GM08714 (cell line): Measurements from ENCODE around the gene FBXO11.

ENCODE experiments used
- H3K4me3 ChIP-seq: fragments of 200-500 bp; sonication (Bioruptor generic); 2 replicates; pipeline ENCODE4 v1.5.1; 2014; ENCODE audit warnings: mild to moderate bottlenecking, low read length, inconsistent platforms
- ZNF274 ChIP-seq: IDR thresholded peaks from 2 replicates; pipeline ENCODE4 v1.6.1; 2012; ENCODE audit warnings: mild to moderate bottlenecking, low read depth, low read length

Gene FBXO11

GRCh38 chr2:47843407-47843806 is 62.9 kb downstream of the FBXO11 start:
- no peak overlapping the region for H3K4me3 ChIP-seq
- TF ChIP-seq ZNF274, result no peak

- no peak overlapping the region for H3K4me3 ChIP-seq
- no peak for TF ChIP-seq ZNF274
These were observed 63.5 kb downstream of the FBXO11 start for GRCh38 chr2:47842846-47843245.

- H3K4me3 ChIP-seq, result no peak overlapping the region
- no peak for TF ChIP-seq ZNF274
These were observed 67.6 kb downstream of the FBXO11 start for GRCh38 chr2:47838686-47839085.

- no peak overlapping the region for H3K4me3 ChIP-seq
- TF ChIP-seq ZNF274, result no peak
These were observed 68.0 kb downstream of the FBXO11 start for GRCh38 chr2:47838249-47838648.

GRCh38 chr2:47833516-47833968 is 72.8 kb downstream of the FBXO11 start:
- H3K4me3 ChIP-seq, result no peak overlapping the region
- no peak for TF ChIP-seq ZNF274

- H3K4me3 ChIP-seq, result no peak overlapping the region
- no peak for TF ChIP-seq ZNF274
These were observed 83.8 kb downstream of the FBXO11 start for GRCh38 chr2:47822518-47822917.

- H3K4me3 ChIP-seq, result no peak overlapping the region
- TF ChIP-seq ZNF274, result no peak
These were observed 86.5 kb downstream of the FBXO11 start for GRCh38 chr2:47819834-47820233.

- TF ChIP-seq ZNF274, result no peak
- H3K4me3 ChIP-seq, result no peak overlapping the region
These were observed 87.5 kb downstream of the FBXO11 start for GRCh38 chr2:47818777-47819176.

GRCh38 chr2:47815764-47816163 is 90.5 kb downstream of the FBXO11 start:
- no peak for TF ChIP-seq ZNF274
- H3K4me3 ChIP-seq, result no peak overlapping the region

GRCh38 chr2:47811668-47812067 is 94.6 kb downstream of the FBXO11 start:
- TF ChIP-seq ZNF274, result no peak
- H3K4me3 ChIP-seq, result no peak overlapping the region

- TF ChIP-seq ZNF274, result no peak
- H3K4me3 ChIP-seq, result no peak overlapping the region
These were observed 95.4 kb downstream of the FBXO11 start for GRCh38 chr2:47810850-47811249.

- H3K4me3 ChIP-seq, result no peak overlapping the region
- no peak for TF ChIP-seq ZNF274
These were observed 96.4 kb downstream of the FBXO11 start for GRCh38 chr2:47809903-47810302.

- no peak for TF ChIP-seq ZNF274
- no peak overlapping the region for H3K4me3 ChIP-seq
These were observed 97.7 kb downstream of the FBXO11 start for GRCh38 chr2:47808614-47809013.

GRCh38 chr2:47805850-47806249 is 100.4 kb downstream of the FBXO11 start:
- no peak for TF ChIP-seq ZNF274
- H3K4me3 ChIP-seq, result no peak overlapping the region

GRCh38 chr2:47803770-47804169 is 102.5 kb downstream of the FBXO11 start:
- no peak for TF ChIP-seq ZNF274

GRCh38 chr2:47803363-47803762 is 102.9 kb downstream of the FBXO11 start:
- no peak for TF ChIP-seq ZNF274
- no peak overlapping the region for H3K4me3 ChIP-seq

More at GRCh38 chr2:47803770-47804169, 102.5 kb downstream of the FBXO11 start:
- H3K4me3 ChIP-seq, result no peak overlapping the region
